ENCODE measurements around the gene PSMB8. TPM values are rescaled to one million over a fixed set of nuclear protein-coding genes. Genes with fewer than 3 reads are reported as not detected.
A peak's percentile ranks its signal among the peaks of the same experiment; 100 is the strongest.

The PSMB8 gene
- total and polyA plus RNA-seq, 2 of the 8 experiments (the other 6 are each of a cell fraction or from before 2014, with no cell fraction given), result 18.4 to 43.0 TPM

- TF ChIP-seq CHD7 (IDR thresholded peaks at IDR 0.05; ENCODE audit: insufficient replicate concordance, low read length) (no peak), KDM5A (IDR thresholded peaks at IDR 0.05; ENCODE audit: low read length) (no peak), RAD21 (IDR thresholded peaks at IDR 0.05 in 1 of 2, conservative IDR thresholded peaks at IDR 0.05 in 1 of 2; ENCODE audit: low read depth in 2 of 2, low read length in 2 of 2) (peak in 1 of 2 experiments; percentile 13; a peak in 1 of 4 replicates), EGR1 (IDR thresholded peaks at IDR 0.05; ENCODE audit: borderline replicate concordance, low read depth, low read length) (no peak), SP2 (IDR thresholded peaks at IDR 0.05; ENCODE audit: low read length) (no peak), E2F6 (IDR thresholded peaks at IDR 0.05) (no peak), ATF3 (IDR thresholded peaks at IDR 0.05; ENCODE audit: insufficient read depth, low read depth, low read length) (no peak), KDM4A (IDR thresholded peaks at IDR 0.05; ENCODE audit: low read depth, low read length, severe bottlenecking) (no peak), TCF12 (IDR thresholded peaks at IDR 0.05; ENCODE audit: low read depth, low read length) (no peak)
Measured at GRCh38 chr6:32807020-32807580, 36.7 kb downstream of the PSMB8 start (continued).
